GM18861 (cell line): ENCODE measurements around the gene HDAC4.
A peak's percentile ranks its signal among the peaks of the same experiment; 100 is the strongest.

Experiments used
- ATAC-seq: cut with Tn5 transposase; IDR thresholded peaks from one replicate; pipeline ENCODE4 v1.9.1; 2021; ENCODE audit not compliant: unreplicated experiment

The HDAC4 gene

GRCh38 chr2:239354132-239354790 is 46.6 kb downstream of the HDAC4 start:
- no peak for ATAC-seq

- no peak for ATAC-seq
Observed at GRCh38 chr2:239353692-239354091, 47.1 kb downstream of the HDAC4 start.

- ATAC-seq: no peak
Observed at GRCh38 chr2:239351687-239352086, 49.1 kb downstream of the HDAC4 start.

- ATAC-seq: no peak
Observed at GRCh38 chr2:239349453-239350135, 51.2 kb downstream of the HDAC4 start.

GRCh38 chr2:239348563-239349452 is 52.0 kb downstream of the HDAC4 start:
- ATAC-seq: no peak

- no peak for ATAC-seq
Observed at GRCh38 chr2:239346676-239347075, 54.1 kb downstream of the HDAC4 start.

GRCh38 chr2:239345251-239345650 is 55.6 kb downstream of the HDAC4 start:
- ATAC-seq: no peak

- no peak for ATAC-seq
Observed at GRCh38 chr2:239344857-239345216, 56.0 kb downstream of the HDAC4 start.

GRCh38 chr2:239343946-239344856 is 56.6 kb downstream of the HDAC4 start:
- no peak for ATAC-seq

- ATAC-seq: no peak
Observed at GRCh38 chr2:239343460-239343859, 57.4 kb downstream of the HDAC4 start.

GRCh38 chr2:239341840-239342239 is 59.0 kb downstream of the HDAC4 start:
- no peak for ATAC-seq

GRCh38 chr2:239341146-239341732 is 59.6 kb downstream of the HDAC4 start:
- ATAC-seq: no peak

- peak; percentile 87 for ATAC-seq
Observed at GRCh38 chr2:239339726-239340601, 60.9 kb downstream of the HDAC4 start.

- ATAC-seq: no peak
Observed at GRCh38 chr2:239339241-239339640, 61.6 kb downstream of the HDAC4 start.

- no peak for ATAC-seq
Observed at GRCh38 chr2:239337877-239338484, 62.8 kb downstream of the HDAC4 start.

- ATAC-seq: no peak
Observed at GRCh38 chr2:239337122-239337876, 63.5 kb downstream of the HDAC4 start.

- no peak for ATAC-seq
Observed at GRCh38 chr2:239331560-239331959, 69.3 kb downstream of the HDAC4 start.

- no peak for ATAC-seq
Observed at GRCh38 chr2:239330836-239331235, 70.0 kb downstream of the HDAC4 start.
